Right ventricle myocardium inferior (tissue), 1 donor: ENCODE measurements around the gene MRPS14. TPM values are rescaled to one million over a fixed set of nuclear protein-coding genes. Genes with fewer than 3 reads are reported as not detected.

Experiments used
- ATAC-seq: fragments of 200-7000 bp; cut with Tn5 transposase; one replicate; pipeline ENCODE4 v1.9.1; 2020; ENCODE audit warnings: mild to moderate bottlenecking, moderate library complexity
- DNase-seq: peaks from one replicate; pipeline ENCODE4 v3.0.0; 2021; ENCODE audit errors: missing footprints
- intact Hi-C: fragments of 100-400 bp; cut with DNase I; formaldehyde crosslinking; loops from one replicate; pipeline ENCODE4 v1.11.0; 2022
- total RNA-seq: library from RNA; stranded (reverse); fragmentation: NEBNext Ultra II Directional; extraction: Animal tissue kit (Norgen Biotek cat#: 25700); gene quantifications from one replicate; pipeline ENCODE4 v1.2.1, GENCODE V29; 2021
- donor health status: DM: no; HTN: yes; CAD: no; lungs with severe emphysema.

Gene MRPS14
- total RNA-seq, 1 donor from 2014 or later = 29.2 TPM

DNA sequence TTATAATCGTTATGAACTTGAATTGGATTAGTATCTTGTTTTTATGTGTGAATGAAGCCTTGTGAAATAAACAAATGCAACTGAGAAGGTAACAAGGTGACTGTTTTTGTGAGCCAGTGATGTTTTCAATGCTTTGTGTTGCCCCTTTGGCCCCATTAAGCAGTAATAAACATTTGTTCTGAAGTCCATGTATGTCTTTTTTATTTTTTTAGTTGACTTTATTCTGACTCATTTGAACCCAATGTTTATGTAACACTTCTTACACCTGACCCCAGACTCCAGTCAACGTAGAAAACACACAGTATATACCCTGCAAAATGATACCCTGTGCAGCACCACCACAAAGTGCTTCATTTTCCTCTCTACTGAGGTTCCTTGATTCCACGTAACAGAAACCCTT, 28.1 kb downstream of the MRPS14 start:
- ATAC-seq = no peak
- DNase-seq = no peak
- intact Hi-C loops = loop anchor here (5.0 kb wide), 1 partner anchor 223 kb away; no protein-coding TSS in a partner anchor

- DNase-seq (no peak), ATAC-seq (no peak)
- intact Hi-C loops = no loop called here
These were observed 31.8 kb downstream of the MRPS14 start for GRCh38 chr1:174991473-174991872.

GRCh38 chr1:174990382-174990999, 32.7 kb downstream of the MRPS14 start:
- intact Hi-C loops = no loop called here
- DNase-seq (no peak), ATAC-seq (peak; percentile 81)

DNA sequence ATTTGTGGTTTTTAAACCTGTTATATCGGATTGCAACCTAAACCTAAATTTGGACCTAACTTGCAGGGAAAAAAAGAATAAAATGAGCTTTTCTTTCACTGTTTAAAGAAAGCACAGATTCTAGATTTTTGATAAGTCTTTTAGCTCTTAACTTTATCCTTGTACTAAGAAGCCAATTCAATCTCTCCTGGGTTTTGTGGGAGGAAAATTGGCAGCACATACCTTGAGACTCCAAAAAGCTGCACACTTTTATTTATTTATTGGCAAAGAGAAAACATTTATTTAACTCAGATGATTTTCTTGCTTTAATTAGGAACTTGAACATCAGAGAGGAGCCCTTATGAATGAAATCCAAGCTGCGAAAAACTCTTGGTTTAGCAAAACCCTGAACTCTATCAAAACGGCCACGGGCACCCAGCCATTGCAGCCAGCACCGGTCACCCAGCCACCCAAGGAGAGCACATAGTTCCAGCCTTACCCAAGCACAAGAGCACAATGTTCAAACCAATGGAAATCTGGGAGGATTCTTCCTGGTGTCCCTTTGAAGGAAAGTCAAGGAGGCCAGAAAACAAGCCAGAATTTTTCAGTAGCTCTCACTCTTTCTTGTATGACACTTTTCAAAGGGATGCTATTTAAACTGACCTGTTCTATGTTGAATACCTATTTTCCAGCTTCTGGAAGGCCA, 33.5 kb downstream of the MRPS14 start:
- intact Hi-C loops = loop anchor here (10.0 kb wide), 2 partner anchors 105 to 735 kb away; no protein-coding TSS in a partner anchor
- no peak for DNase-seq
- ATAC-seq = peak; percentile 64

GRCh38 chr1:174988986-174989385, 34.2 kb downstream of the MRPS14 start:
- intact Hi-C loops = loop anchor here (10.0 kb wide), 2 partner anchors 104 to 734 kb away; no protein-coding TSS in a partner anchor
- DNase-seq (no peak), ATAC-seq (no peak)

- DNase-seq = no peak
- intact Hi-C loops = loop anchor here (10.0 kb wide), 2 partner anchors 104 to 734 kb away; no protein-coding TSS in a partner anchor
- ATAC-seq = no peak
These were observed 34.7 kb downstream of the MRPS14 start for GRCh38 chr1:174988539-174988938.

GRCh38 chr1:174984952-174985351, 38.3 kb downstream of the MRPS14 start:
- intact Hi-C loops = loop anchor here (10.0 kb wide), 2 partner anchors 100 to 730 kb away; no protein-coding TSS in a partner anchor
- ATAC-seq (no peak), DNase-seq (no peak)

DNA sequence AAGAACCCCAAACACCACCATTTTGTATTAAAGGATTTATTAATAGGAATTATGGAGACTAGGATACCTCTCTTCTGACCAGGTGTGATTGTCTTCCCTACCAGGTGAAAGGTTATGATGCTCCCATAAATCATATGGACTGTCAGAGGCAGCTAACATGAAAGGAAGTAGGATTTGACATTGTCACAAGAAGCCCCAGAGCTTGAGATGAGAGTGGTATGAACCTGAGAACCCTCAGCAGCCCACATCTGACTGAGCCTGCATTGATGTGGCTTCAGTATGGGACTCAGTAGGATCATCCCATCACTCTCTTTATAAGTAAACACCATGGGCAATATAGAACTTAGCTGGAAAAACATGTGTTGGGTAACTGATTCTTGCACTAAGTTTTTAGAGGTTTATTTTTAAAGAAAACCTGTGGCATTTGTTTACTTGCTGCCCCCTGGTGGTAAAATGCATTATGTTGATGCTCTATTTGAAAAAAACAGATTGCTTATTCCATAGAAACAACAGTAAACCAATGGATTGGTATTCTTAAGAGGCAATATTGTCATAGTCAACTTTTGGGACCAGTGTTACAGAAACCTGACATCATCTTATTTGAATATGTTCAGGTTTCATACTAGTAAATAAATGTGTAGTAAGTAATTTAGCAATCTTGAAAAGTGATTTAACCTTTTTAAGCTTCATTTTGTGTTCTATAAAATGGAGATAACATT, 40.1 kb downstream of the MRPS14 start:
- intact Hi-C loops = loop anchor here (2.0 to 10.0 kb wide), 3 partner anchors 98 to 728 kb away; no protein-coding TSS in a partner anchor
- DNase-seq (no peak), ATAC-seq (no peak)

DNA sequence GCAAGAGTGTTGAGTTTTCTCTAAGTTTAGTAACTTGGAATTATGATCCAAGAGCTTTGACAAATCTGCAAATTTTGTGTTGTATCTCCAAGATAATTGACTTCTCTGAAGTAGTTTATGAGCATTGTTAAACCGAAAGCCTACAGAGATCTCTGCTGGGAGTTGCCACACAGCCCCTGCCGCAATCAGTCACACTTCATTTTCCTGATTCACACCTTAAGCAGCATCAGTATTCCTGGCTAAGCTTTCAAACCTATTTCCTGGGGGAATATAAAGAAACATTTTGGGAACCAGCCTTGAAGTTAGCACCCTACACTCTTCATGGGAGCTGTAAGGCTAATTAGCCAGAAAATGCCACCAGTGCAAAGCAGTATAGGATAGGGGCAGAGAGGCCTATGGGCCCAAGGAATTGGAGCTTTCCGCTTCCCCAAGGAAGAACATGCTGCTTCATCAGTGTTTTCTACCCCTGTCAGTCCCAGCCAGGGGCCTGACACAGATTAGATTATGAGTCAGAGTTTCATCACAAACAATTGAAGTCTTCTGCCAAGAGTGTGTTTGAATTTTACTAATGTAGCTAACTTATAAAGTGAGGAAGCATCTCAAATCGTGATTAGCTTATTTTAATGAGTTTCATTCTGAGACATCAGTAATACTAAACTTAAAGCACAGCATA, 46.7 kb downstream of the MRPS14 start:
- DNase-seq = no peak
- intact Hi-C loops = no loop called here
- ATAC-seq = peak; percentile 71

DNA sequence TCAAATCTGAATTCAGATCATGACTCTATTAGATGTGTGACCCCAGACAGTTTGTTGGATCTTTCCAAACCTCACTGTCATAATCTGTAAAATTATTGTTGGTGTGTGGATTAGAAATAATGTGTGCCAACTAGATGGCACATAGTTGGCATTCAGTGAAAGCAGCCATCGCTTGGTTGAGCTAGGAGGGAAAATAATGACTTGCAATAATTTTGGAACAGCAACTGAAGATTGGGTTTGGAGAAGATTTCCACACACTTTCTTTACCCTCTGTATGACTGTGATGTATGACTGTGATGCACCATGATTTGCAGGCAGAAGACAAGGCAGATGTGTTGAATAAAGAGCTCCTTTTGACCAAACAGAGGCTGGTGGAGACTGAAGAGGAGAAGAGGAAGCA, 47.5 kb downstream of the MRPS14 start:
- intact Hi-C loops = no loop called here
- DNase-seq (no peak), ATAC-seq (no peak)

DNA sequence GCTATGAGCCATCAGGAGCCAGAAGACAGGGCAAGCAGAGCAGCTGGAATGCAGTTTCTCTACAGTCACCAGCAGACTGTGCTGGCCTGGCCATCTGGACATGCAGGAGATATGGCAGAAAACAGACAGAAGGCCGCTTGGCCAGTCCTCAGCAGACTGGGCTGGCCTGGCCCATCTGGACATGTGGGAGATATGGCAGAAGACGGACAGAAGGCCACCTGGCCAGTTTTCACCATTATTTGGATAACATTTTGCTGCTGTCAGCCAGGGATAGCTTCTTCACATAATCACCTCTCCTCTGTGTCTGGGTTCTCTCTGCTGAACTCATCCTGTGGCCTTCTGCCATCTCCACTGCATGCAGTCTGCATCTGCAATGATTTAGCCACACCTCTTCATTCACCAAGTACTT, 48.5 kb downstream of the MRPS14 start:
- peak; percentile 72 for DNase-seq
- intact Hi-C loops = no loop called here
- ATAC-seq = peak; percentile 87

DNA sequence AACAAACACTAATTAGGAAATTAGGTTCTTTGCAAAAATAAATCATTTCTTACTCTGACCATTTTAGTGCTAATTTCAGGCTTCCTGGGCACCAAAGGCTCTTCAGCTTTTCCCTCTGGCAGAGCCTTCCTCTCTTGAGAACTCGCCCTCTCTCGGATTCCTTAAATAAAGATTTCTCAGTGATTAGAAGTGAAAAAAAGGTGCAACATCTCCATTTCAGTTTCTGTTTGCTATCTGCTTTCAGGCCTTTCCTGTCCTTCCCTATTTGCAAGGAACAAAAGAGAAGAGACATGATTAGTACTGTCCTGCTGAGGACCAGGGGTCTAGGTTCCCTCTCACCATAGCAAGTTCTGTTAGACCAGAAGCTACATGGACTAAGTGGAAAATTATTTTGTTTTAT, 51.3 kb downstream of the MRPS14 start:
- ATAC-seq = no peak
- no peak for DNase-seq
- intact Hi-C loops = no loop called here

DNA sequence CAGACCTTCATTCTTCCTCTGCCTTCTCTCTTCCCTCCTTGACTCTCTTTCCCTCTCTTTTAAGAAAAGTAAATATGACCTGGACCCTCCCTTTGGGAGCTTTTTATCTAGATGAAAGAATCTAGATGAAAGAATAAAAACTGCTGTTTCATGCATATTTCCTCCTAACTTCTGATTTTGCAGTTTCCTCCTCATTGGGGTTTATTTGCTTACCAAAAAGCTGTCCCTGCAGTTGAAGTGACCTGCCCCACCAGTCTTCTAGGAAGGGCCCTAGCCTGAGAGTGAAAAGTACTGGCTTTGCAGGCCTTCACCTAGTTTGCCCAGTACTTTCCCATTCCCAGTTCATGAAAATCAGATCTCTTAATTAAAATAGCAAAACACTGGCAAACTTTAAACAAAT, 51.8 kb downstream of the MRPS14 start:
- no peak for DNase-seq
- intact Hi-C loops = no loop called here
- no peak for ATAC-seq

GRCh38 chr1:174969977-174970376, 53.2 kb downstream of the MRPS14 start:
- ATAC-seq (no peak), DNase-seq (no peak)
- intact Hi-C loops = no loop called here

- ATAC-seq (no peak), DNase-seq (no peak)
- intact Hi-C loops = no loop called here
These were observed 54.4 kb downstream of the MRPS14 start for GRCh38 chr1:174968750-174969244.

GRCh38 chr1:174967845-174968705, 55.1 kb downstream of the MRPS14 start:
- intact Hi-C loops = no loop called here
- ATAC-seq (no peak), DNase-seq (no peak)

DNA sequence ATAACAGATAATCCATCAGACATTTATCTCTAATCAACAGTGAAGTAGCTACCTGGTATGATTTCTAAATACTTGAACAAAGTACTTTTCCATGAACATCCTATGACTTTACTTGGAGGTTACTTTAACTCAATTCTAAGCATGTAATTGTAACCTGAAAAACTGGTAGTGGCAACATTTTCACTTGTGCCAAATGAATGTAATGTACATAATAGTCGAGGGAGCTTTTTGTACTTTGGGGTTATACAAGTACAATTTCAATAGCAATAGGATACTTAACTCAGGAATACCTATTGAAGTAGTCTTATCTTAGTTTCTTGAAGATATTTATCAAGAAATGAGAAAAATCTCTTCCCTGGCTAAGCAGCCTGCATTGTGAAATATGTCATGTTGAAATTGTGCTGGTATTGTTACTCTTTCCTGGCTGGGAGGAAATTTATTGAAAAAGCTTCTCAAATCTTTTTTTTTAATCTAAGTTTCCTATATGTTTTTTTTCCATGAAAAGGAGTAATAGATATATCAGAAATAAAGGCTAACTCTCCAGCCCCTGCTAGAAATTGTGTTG, 57.1 kb downstream of the MRPS14 start:
- no peak for DNase-seq
- intact Hi-C loops = no loop called here
- ATAC-seq = no peak
